ENCODE results near the gene R3HDM2.

DNA sequence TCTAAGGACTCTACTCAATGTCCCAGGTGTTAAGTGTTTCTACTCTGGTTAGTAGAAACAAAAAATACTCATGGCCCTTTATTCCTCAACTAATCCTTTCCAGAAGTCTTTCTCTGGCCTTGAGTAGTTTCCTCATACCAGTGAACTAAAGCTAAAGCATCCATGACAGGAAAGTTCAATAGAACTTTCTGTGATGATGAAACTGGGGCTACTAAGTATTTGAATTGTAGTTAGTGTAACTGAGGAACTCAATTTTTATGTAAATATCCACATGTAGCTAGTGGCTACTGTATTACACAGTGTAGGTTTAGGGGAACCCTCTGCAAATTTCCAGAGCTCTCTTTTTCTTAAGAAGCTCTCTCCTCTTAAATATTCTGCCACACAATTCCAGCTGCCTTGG is 63.7 kb downstream of the R3HDM2 start:
- TF ChIP-seq POLR2A (IDR thresholded peaks at IDR 0.05; ENCODE audit: extremely low read depth, insufficient read length): no peak
- TF ChIP-seq, protein P1, sequence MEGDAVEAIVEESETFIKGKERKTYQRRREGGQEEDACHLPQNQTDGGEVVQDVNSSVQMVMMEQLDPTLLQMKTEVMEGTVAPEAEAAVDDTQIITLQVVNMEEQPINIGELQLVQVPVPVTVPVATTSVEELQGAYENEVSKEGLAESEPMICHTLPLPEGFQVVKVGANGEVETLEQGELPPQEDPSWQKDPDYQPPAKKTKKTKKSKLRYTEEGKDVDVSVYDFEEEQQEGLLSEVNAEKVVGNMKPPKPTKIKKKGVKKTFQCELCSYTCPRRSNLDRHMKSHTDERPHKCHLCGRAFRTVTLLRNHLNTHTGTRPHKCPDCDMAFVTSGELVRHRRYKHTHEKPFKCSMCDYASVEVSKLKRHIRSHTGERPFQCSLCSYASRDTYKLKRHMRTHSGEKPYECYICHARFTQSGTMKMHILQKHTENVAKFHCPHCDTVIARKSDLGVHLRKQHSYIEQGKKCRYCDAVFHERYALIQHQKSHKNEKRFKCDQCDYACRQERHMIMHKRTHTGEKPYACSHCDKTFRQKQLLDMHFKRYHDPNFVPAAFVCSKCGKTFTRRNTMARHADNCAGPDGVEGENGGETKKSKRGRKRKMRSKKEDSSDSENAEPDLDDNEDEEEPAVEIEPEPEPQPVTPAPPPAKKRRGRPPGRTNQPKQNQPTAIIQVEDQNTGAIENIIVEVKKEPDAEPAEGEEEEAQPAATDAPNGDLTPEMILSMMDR (IDR thresholded peaks at IDR 0.05; ENCODE audit: low read depth, low read length): no peak
